Endometrial microvascular endothelial cells (primary cell): ENCODE measurements around the gene KCNJ12. TPM values are rescaled to one million over a fixed set of nuclear protein-coding genes. Genes with fewer than 3 reads are reported as not detected.

Experiments used
- in situ Hi-C: cut with HindIII; loops from 2 replicates; pipeline ENCODE4 v1.10.0; 2017; ENCODE audit warnings: low sequenced_read_pairs, low pct_unique_long_range_greater_than_20kb; ENCODE audit errors: inconsistent ontology term
- total RNA-seq: library from RNA; depleted of rRNA; stranded (reverse); fragments of >200 nt; gene quantifications from one replicate; pipeline ENCODE4 v1.2.3, GENCODE V29; 2015; ENCODE audit errors: inconsistent ontology term

KCNJ12 gene
- total RNA-seq, 1 donor from 2014 or later = 0.46 TPM

DNA sequence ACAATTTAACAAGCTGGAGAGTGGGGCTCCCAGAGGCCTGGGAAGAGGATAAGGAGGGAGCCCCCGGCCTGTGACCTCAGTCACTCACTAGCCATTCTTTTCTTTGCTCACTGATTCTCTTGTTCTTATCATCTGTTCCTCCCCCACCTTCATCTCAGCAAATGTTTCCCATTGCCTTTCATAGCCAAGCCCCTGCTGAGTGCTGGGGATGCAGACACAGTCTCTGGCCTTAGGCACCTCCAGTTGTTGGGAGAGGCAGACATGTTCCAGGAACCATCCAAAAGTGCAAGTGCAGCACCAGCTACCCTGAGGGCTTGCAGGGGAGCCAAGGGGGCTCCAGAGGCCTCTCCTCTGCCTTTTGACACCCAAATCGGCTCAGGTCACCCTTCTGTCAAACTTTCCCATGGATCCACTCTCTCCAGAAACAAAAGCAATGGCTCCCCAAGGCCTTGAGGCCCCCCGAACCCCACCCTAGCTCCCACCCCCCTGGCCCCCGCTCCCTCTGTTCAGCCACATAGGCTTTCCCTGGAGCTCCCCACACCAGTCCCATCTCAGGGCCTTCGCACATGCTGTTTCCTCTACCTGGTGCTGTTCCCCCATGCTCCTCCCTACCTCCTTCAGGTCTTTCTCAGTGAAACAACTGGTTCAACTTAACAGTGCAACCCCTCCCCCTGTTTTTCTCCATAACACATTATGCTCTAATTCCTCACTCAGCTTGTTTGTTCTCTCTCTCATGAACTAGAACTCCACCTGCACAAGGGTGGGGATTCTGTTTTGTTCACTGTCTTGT lies 14.9 kb upstream of the KCNJ12 start:
- in situ Hi-C loops = no loop called here

GRCh38 chr17:21362331-21362931 lies 13.7 kb upstream of the KCNJ12 start:
- in situ Hi-C loops = no loop called here

- in situ Hi-C loops = no loop called here
Measured at GRCh38 chr17:21363776-21364642, 12.1 kb upstream of the KCNJ12 start.

DNA sequence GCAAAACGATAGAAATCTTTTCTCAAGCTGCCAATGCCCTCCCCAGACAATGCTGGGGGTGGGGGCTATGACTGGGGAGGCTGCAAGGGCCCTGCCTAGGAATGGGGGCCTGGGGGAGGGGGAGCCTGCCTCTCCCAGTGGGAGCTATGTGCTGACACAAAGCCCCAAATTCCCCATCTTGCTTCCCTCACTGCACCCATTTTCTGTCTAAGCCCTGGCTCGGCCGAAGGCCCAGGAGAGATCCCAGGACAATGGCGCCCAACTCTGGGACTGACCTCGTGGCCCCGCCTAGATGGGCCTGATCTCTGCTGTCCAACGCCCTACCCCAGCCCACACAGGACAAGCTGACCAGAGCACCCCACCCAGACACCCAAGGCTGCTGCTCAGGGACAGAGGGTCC lies 11.1 kb upstream of the KCNJ12 start:
- in situ Hi-C loops = no loop called here

DNA sequence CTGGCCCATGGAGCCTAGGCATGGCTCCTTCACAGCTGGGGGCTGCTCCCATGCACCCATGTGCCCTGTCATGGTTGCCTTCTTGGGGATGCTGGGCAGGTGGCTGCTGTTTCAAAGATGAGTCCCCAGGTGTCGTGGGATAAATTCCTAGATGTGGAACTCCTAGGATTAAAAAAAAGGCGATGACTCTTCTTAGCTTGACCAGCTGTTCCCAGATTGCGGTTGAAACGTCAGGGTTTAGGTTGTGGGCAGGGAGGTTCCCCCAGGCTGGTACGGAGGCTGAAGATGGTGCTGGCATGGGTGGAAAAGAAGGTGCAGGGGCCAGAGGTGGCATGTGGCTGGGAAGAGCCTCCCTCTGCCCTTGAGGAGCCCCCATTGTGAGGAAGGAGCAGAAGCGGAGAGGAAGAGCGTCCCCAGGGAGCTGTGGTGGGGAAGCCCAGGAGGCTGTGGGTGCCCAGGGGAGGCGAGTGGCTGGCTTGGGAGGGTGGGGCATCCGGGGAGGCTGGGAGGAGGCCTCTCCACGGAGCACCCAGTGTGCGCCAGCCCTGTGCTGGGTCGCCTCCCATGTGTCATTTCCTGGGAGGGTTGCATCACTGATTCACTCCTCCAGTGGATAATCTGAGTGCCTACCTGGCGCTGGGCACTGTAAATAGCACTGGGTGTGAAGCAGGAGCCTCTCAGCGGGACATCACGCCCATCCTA lies 7.5 kb upstream of the KCNJ12 start:
- in situ Hi-C loops = no loop called here

DNA sequence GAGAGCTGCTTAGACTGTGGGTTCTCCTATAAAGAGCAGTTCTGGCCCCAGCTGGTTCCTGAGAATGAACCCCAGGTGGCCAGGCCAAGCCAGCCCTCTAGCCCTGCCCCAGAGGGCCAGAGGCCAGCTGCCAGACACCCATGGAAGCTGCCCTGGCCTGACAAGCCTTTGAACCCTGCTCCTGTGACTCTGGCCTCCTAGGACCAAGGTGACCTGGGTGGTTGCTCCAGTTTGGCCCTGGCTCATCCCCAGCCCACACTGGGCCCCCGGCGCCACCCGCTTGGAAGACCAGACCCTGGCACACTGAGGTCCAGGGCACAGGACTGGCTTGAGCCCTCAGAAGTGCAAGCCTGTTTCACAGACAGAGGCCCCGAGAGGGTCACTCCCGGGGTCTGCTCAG lies 6.8 kb upstream of the KCNJ12 start:
- in situ Hi-C loops = no loop called here

DNA sequence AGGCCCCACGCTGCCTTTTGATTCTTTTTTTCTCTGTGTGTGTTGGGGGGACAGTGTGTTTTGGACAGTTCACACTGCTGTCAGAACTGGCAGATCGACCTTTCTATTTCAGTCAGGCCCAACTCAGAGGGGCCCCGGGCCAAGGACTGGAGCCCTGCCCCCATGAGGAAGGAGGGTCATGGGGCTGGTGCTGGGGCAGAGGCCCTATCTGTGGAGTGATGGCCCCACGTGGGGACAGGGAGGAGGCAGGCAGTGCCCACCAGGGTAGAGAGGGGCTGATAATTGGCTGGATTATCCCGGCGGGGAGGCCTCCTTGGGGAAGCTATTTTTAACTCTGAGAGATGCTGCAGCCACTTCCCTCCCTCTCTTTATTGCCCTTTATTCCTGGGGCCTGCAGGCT lies 5.7 kb upstream of the KCNJ12 start:
- in situ Hi-C loops = no loop called here

DNA sequence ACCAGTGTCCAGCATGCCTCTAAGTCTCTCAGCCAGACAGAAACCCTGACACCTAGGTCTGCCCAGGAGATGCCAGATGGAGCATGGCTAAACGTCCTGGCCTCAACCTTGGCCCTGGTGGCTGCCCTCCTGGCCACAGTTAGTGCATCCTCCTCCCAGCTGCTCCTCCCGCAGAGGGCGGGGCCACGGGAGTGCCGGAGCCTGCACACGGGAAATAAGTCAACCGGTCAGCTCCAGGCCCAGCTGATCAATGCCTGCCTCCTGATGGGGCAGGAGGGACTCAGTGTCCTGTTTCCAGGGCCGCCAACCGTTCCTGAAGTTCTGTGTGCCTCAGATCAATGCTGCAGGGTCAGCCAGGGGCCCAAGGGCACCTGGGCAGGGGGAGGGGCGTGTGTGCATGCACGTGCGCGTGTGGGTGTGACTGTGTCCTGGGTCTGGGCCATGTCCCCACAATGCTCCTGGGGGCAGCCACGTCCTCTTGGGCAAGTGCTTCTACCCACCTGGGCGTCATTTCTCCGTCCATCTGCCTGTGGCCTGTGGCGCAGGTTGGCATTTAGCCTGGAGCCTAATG lies 4.6 kb upstream of the KCNJ12 start:
- in situ Hi-C loops = no loop called here

GRCh38 chr17:21372256-21372954 lies 3.8 kb upstream of the KCNJ12 start:
- in situ Hi-C loops = no loop called here

- in situ Hi-C loops = no loop called here
Measured at GRCh38 chr17:21373036-21373435, 3.1 kb upstream of the KCNJ12 start.

GRCh38 chr17:21373696-21374440 lies 2.3 kb upstream of the KCNJ12 start:
- in situ Hi-C loops = no loop called here

DNA sequence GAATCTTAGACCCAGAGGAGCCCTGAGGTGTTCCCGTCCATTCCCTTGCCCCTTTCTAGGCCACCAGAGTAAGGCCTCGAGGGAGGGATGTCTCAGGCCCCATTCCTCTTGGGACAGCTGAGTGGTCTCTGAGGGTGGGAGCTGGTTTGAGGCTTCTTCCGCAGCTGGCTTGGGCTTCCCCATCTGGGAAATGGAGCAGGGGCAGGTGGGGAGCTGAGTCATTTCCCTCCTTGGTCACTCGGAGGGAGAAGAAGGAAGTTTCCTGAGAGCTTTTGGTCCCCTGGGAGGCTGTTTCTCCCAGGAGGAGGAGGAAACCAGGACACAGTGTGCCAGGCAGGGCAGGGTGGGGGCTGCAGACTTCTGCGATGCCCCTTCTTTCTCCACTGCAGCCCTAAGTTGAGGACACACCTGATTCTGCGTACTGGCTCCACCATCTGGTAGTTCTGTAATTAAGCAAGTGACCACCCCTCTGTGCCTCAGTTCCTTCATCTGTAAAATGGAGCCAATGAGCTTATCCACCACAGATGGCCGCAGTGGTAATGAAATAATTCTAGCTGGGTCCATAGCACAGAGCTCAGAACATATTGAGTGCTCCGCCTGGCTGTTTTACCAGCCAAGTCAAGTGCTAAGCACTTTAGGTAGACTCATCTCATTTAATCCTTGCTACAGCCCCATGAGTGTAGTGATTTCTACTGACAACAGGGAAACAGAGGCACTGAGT lies 1.6 kb upstream of the KCNJ12 start:
- in situ Hi-C loops = no loop called here

DNA sequence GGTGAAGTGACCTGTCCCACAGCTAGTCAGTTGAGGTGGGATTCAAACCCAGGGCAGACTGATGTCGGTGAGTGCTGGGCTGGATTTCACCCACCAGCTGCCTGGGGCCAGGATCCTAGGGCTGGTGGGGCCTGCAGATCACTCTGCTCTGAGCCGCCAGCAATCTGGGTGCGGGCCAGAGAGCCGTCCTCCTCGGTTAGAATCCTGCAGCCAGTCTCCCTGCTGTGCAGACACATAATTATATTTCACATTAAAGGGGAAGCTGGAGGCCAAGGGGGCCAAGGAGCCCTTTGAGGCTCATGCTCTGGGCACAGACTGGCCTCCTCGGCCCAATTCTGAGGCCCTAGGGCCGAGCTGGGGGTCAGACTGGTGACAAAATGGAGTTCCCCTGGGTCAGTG lies 996 bp upstream of the KCNJ12 start:
- in situ Hi-C loops = no loop called here

DNA sequence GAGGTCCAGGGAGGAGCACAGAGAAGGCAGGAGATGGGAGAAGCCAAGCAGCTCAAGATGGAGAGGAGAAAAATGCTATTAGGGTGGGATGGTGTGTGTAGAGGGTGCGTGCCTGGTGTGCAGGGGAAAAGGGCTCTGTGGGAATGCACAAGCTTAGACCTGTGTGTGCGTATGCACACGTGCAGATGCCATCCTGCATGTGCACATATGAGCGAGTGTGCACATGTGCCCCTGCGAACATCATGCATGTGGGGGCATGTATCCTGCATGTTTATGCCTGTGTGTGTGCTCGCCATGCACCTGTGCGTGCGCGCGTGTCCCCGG lies 438 bp upstream of the KCNJ12 start:
- in situ Hi-C loops = no loop called here

- in situ Hi-C loops = no loop called here
Measured at GRCh38 chr17:21376759-21377690, 868 bp downstream of the KCNJ12 start.

DNA sequence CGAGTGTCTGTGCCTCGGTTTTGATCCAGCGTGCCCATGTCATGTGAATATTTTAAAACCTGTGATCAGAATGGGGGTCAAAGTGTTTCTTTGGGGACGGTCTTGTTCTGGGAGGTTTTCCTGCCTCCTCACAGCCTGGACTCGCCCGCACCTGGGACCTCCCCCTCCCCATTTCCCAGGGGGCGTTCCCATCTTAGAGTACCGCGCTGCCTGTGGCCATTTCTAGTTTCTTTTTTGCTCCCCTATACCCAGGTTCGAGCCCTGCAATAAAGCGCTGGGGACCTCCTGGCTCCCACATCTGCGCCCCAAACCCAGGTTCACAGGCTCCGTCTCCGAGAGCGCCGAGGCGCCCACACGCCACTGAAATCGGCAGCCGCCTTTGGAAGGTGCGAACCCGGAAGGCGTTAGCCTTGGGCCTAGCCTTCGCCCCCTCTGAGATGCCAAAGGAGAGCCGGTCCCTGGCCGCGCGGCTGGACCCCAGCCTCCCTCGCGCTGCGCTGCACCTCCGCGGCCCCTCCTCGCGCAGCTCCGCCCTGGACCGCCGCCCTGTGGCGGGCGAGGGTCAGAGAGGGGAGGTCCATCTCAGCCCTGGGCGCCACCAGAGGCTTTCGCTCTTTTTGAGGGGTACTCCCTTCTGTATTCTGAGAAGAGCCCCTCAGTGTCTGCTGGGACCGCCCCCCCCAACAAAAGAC lies 1.7 kb downstream of the KCNJ12 start:
- in situ Hi-C loops = no loop called here
